ENCODE measurements around the gene RHOJ.

DNA sequence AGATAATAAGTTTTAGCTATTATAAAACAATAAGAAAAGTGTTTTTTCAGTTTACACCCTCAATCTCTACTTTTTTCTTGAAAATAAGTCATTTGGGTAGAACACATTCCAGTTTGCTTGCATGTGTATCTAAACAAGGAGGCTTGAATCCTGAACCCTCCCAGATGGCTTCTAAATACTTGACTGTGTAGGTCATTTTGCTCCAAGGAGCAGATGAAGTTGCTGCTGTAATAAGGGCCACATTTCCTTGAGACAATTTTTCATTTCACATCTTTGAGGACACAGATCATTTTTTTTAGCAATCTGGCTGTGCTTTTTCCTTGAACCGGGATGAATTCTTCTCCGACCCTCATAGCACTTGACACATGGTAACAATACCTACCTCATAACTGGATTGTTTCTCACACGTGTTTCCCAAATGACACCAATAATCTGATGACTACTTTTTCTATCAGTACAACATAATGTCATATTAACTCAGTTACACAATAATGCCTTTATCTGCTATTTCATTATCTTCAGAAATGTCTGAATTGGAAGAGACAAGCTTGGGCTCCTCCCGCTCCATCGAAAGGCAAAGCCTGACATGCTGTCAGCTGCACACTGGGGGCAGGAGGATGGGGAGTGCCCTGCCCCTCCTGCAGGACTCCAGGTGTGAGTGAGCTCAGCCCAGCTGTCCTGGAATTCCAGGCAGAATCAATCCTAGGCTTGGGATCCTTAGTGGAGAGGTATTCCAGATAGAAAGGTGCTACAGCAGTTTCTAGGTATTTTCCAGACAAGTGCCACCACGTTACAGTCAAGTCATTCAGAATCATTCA lies 83.6 kb downstream of the RHOJ start:
- no peak for TF ChIP-seq ZNF274 (IDR thresholded peaks at IDR 0.05; ENCODE audit: low read depth, low read length)
- TF ChIP-seq SUZ12 (IDR thresholded peaks at IDR 0.05; ENCODE audit: extremely low read depth, insufficient read depth, insufficient read length) = no peak
- no peak for TF ChIP-seq YY1 (IDR thresholded peaks at IDR 0.05; ENCODE audit: insufficient read depth, insufficient read length)
